Effector memory CD4-positive, alpha-beta T cell (primary cell): ENCODE measurements around the gene JSRP1.

ENCODE experiments used
- DNase-seq, 3 donors: peaks; one replicate each; pipeline ENCODE4 v3.0.0-alpha.2; 2020
- H3K27ac ChIP-seq: 2 replicates; pipeline ENCODE4 v1.7.0; 2013; ENCODE audit warnings: mild to moderate bottlenecking, low read length, moderate library complexity; ENCODE audit not compliant: insufficient read depth, poor library complexity, severe bottlenecking
- H3K27me3 ChIP-seq: replicated peaks from 2 replicates; pipeline ENCODE4 v1.7.0; 2013; ENCODE audit warnings: mild to moderate bottlenecking, low read length; ENCODE audit not compliant: insufficient read depth, control insufficient read depth, poor library complexity, severe bottlenecking
- H3K36me3 ChIP-seq: 2 replicates; pipeline ENCODE4 v1.7.0; 2013; ENCODE audit warnings: mild to moderate bottlenecking, low read length, moderate library complexity; ENCODE audit not compliant: control insufficient read depth, insufficient read depth
- H3K4me1 ChIP-seq: 2 replicates; pipeline ENCODE4 v1.7.0; 2013; ENCODE audit warnings: low read length, mild to moderate bottlenecking; ENCODE audit not compliant: control insufficient read depth, insufficient read depth, poor library complexity, severe bottlenecking
- H3K4me3 ChIP-seq: 2 replicates; pipeline ENCODE4 v1.7.0; 2013; ENCODE audit warnings: low read length, low read depth, mild to moderate bottlenecking; ENCODE audit not compliant: insufficient read depth, poor library complexity, severe bottlenecking
- H3K9me3 ChIP-seq: 2 replicates; pipeline ENCODE4 v1.7.0; 2013; ENCODE audit warnings: mild to moderate bottlenecking, low read length, moderate library complexity; ENCODE audit not compliant: control insufficient read depth

Gene JSRP1

GRCh38 chr19:2246014-2246620, 10.1 kb downstream of the JSRP1 start:
- peaks cover 27% of the 10 kb centered on the region for H3K4me1 ChIP-seq
- H3K9me3 ChIP-seq, result no peaks in the 10 kb centered on the region
- no peak overlapping the region for H3K4me3 ChIP-seq
- H3K27me3 ChIP-seq, result peaks cover 14% of the 10 kb centered on the region
- DNase-seq, result no peak
- H3K36me3 ChIP-seq, result peaks cover 59% of the 10 kb centered on the region
- H3K27ac ChIP-seq, result no peak overlapping the region

- Histone ChIP-seq H3K9me3 (no peaks in the 10 kb centered on the region), H3K36me3 (peaks cover 59% of the 10 kb centered on the region), H3K27me3 (peaks cover 6% of the 10 kb centered on the region), H3K4me3 (no peak overlapping the region), H3K27ac (no peak overlapping the region), H3K4me1 (peaks cover 27% of the 10 kb centered on the region)
- no peak for DNase-seq
Measured at GRCh38 chr19:2245273-2245672, 10.9 kb downstream of the JSRP1 start.

- Histone ChIP-seq H3K27ac (no peak overlapping the region), H3K9me3 (no peaks in the 10 kb centered on the region), H3K4me1 (peaks cover 27% of the 10 kb centered on the region), H3K27me3 (no peaks in the 10 kb centered on the region), H3K4me3 (no peak overlapping the region), H3K36me3 (peaks cover 59% of the 10 kb centered on the region)
- no peak for DNase-seq
Measured at GRCh38 chr19:2244486-2244885, 11.7 kb downstream of the JSRP1 start.

GRCh38 chr19:2244125-2244411, 12.1 kb downstream of the JSRP1 start:
- H3K4me3 ChIP-seq, result no peak overlapping the region
- H3K27me3 ChIP-seq, result no peaks in the 10 kb centered on the region
- H3K4me1 ChIP-seq, result peaks cover 28% of the 10 kb centered on the region
- no peaks in the 10 kb centered on the region for H3K9me3 ChIP-seq
- no peak overlapping the region for H3K27ac ChIP-seq
- H3K36me3 ChIP-seq, result peaks cover 59% of the 10 kb centered on the region
- DNase-seq, result no peak

- H3K27ac ChIP-seq, result no peak overlapping the region
- DNase-seq, result no peak
- H3K27me3 ChIP-seq, result no peaks in the 10 kb centered on the region
- no peaks in the 10 kb centered on the region for H3K9me3 ChIP-seq
- H3K36me3 ChIP-seq, result peaks cover 56% of the 10 kb centered on the region
- peaks cover 34% of the 10 kb centered on the region for H3K4me1 ChIP-seq
- H3K4me3 ChIP-seq, result no peak overlapping the region
Measured at GRCh38 chr19:2243274-2244124, 12.7 kb downstream of the JSRP1 start.

- peaks cover 49% of the 10 kb centered on the region for H3K36me3 ChIP-seq
- no peak overlapping the region for H3K27ac ChIP-seq
- peaks cover 39% of the 10 kb centered on the region for H3K4me1 ChIP-seq
- H3K9me3 ChIP-seq, result no peaks in the 10 kb centered on the region
- no peaks in the 10 kb centered on the region for H3K27me3 ChIP-seq
- DNase-seq, result no peak
- no peak overlapping the region for H3K4me3 ChIP-seq
Measured at GRCh38 chr19:2242816-2243215, 13.4 kb downstream of the JSRP1 start.

- Histone ChIP-seq H3K36me3 (peaks cover 42% of the 10 kb centered on the region), H3K27me3 (no peaks in the 10 kb centered on the region), H3K9me3 (no peaks in the 10 kb centered on the region), H3K4me3 (no peak overlapping the region), H3K27ac (no peak overlapping the region), H3K4me1 (peaks cover 46% of the 10 kb centered on the region)
- no peak for DNase-seq
Measured at GRCh38 chr19:2242092-2242537, 14.1 kb downstream of the JSRP1 start.

- peaks cover 48% of the 10 kb centered on the region for H3K4me1 ChIP-seq
- peaks cover 32% of the 10 kb centered on the region for H3K36me3 ChIP-seq
- no peaks in the 10 kb centered on the region for H3K9me3 ChIP-seq
- no peaks in the 10 kb centered on the region for H3K27me3 ChIP-seq
- DNase-seq, result no peak
- peak overlapping the region; percentile 26 for H3K4me3 ChIP-seq
- peak overlapping the region; percentile 72 for H3K27ac ChIP-seq
Measured at GRCh38 chr19:2240881-2241760, 15.1 kb downstream of the JSRP1 start.

- Histone ChIP-seq H3K9me3 (no peaks in the 10 kb centered on the region), H3K27ac (peak overlapping the region; percentile 72), H3K4me1 (peaks cover 52% of the 10 kb centered on the region), H3K4me3 (peak overlapping the region; percentile 58), H3K36me3 (peaks cover 21% of the 10 kb centered on the region), H3K27me3 (no peaks in the 10 kb centered on the region)
- peak in 2 of 3 donors; percentile 27 to 30 for DNase-seq
Measured at GRCh38 chr19:2239771-2240770, 16.1 kb downstream of the JSRP1 start.
